ENCODE measurements around the gene SMARCD3.

Gene SMARCD3

GRCh38 chr7:151247611-151248345 lies 716 bp downstream of the SMARCD3 start:
- H3K27ac ChIP-seq: peak overlapping the region; percentile 86
- no peak for TF ChIP-seq ZFX (IDR thresholded peaks at IDR 0.05; ENCODE audit: borderline replicate concordance)
- TF ChIP-seq CTCF (IDR thresholded peaks at IDR 0.05): no peak

DNA sequence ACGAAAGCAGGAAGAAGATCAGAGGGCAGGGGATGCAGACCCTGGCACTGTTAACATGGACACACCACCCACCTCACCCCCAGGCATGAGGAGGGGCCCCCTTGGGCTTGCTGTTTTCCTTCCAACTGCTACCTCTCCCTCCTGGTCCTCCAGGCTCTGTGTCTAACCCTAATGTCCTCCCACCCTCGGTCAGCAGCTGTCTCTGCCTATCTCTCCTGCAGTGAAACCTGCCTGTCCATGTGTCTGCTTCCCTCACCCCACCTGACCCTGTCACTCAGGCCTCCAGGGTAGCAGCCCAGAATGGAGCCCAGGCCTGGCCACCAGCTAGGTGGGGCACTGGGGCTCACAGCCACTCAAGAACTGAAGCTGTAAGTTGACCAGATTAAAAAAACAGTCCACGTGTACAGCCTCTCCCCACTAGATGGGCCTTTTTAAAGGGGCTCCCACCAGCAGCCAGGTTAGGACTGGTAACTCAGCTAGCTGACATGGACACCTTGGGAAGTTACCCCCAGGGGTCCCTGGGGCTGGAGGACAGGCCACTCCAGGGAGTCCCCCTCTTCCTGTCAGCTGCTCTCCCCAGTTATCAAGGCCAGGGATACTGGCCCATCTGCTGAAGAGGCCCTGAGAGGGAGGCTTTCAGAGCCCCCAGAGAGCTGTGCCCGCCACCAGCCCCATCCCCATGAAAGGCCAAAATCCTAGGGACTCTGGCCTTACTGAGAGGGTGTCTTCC lies 1.5 kb downstream of the SMARCD3 start:
- TF ChIP-seq ZFX (IDR thresholded peaks at IDR 0.05; ENCODE audit: borderline replicate concordance): no peak
- TF ChIP-seq CTCF (IDR thresholded peaks at IDR 0.05): no peak
- peak overlapping the region; percentile 86; the same call in 1 of the 2 replicates for H3K27ac ChIP-seq

GRCh38 chr7:151246102-151246850 lies 2.2 kb downstream of the SMARCD3 start:
- H3K27ac ChIP-seq: no peak overlapping the region
- no peak for TF ChIP-seq CTCF (IDR thresholded peaks at IDR 0.05)
- no peak for TF ChIP-seq ZFX (IDR thresholded peaks at IDR 0.05; ENCODE audit: borderline replicate concordance)

DNA sequence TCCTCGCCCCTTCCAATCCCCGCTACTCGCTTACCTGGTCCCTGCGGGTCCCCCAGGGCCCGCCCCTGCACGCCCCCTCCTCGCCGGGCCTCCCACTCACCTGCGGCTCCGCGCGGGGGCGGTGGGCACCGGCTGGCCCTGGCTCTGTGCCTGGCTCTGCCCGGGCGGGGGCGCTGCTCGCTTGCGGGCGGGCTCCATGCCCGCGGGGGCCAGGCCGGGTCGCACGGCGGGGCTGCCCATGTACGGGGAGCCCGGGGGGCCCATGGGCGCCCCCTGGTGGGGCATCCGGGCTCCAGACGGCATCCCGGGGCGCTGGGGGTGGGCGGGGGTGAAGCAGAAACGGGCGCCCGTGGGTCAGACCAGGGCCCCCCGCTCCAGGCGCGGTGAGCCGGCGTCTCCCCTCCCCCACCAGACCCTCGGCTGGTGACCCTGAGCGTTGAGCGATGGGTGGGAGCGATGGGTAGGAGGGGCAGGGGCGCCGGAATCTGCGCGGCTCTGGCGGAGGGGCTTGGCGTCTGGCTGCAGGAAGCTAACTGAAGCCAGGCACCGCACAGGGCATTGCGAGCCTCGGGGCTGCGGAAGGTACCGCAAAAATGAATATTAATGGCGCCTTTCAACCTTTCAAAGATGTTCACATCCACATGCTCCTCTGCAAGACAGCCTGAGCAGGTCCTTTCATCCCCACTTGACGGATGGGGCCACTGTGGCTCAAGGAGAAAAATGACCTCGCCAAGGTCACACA lies 3.0 kb downstream of the SMARCD3 start:
- TF ChIP-seq ZFX (IDR thresholded peaks at IDR 0.05; ENCODE audit: borderline replicate concordance): no peak
- TF ChIP-seq CTCF (IDR thresholded peaks at IDR 0.05): peak; percentile 80
- H3K27ac ChIP-seq: no peak overlapping the region

GRCh38 chr7:151244841-151245346 lies 3.6 kb downstream of the SMARCD3 start:
- no peak overlapping the region for H3K27ac ChIP-seq
- TF ChIP-seq CTCF (IDR thresholded peaks at IDR 0.05) (no peak), ZFX (IDR thresholded peaks at IDR 0.05; ENCODE audit: borderline replicate concordance) (no peak)

DNA sequence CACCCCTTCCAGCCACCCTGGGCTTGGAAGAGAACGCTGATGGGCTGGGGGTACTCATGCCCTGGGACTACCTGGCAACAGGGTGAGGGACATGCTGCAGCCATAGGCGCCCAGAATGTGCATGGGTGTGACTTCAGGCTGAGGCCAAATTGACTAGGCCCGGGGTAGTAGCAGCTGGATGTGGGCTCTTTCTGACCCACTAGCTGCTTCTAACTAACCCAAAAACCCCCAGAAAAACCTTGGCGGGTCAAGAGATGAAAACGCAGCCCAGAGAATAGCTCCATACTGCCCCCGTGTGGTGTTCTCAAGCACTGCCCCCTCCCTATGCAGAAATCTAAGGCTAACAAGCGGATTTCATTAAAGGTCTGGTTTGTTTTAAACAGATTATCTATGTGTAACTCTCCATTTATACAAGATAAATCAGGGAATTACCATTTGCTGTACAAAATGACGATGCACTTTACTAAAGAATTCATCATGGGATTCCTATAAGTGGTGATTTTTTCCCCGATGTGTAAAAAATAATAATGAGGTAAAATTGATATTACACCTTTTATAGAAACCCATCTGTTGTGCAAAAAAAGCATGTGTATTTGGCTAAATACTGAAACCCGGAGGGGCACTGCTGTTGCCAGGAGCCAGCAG lies 4.2 kb downstream of the SMARCD3 start:
- no peak overlapping the region for H3K27ac ChIP-seq
- TF ChIP-seq ZFX (IDR thresholded peaks at IDR 0.05; ENCODE audit: borderline replicate concordance) (no peak), CTCF (IDR thresholded peaks at IDR 0.05) (peak; percentile 99)

Measured in 22Rv1 (cell line).